NCI-H146 treated with DMSO at 0.1 percent for 48 hours (cell line): Measurements from ENCODE around the gene CPD.
"Not testable (repeated sequence)": the region's sequence is repeated elsewhere in the genome, so short reads cannot be mapped to it uniquely, and the experiment has no call there.

Source experiments
- DNase-seq: peaks from one replicate; lab custom pipeline; 2025; ENCODE audit not compliant: unreplicated experiment; lab: John Stamatoyannopoulos, UW

CPD gene

GRCh38 chr17:30381340-30381659 is 2.6 kb downstream of the CPD start:
- DNase-seq = no peak

- no peak for DNase-seq
Observed at GRCh38 chr17:30382345-30382744, 3.6 kb downstream of the CPD start.

- DNase-seq = no peak
Observed at GRCh38 chr17:30388321-30389179, 9.8 kb downstream of the CPD start.

GRCh38 chr17:30389756-30390300 is 11.1 kb downstream of the CPD start:
- DNase-seq = no peak

GRCh38 chr17:30391534-30391933 is 12.8 kb downstream of the CPD start:
- no peak for DNase-seq

- no peak for DNase-seq
Observed at GRCh38 chr17:30393491-30393890, 14.8 kb downstream of the CPD start.

GRCh38 chr17:30393911-30394867 is 15.5 kb downstream of the CPD start:
- DNase-seq = no peak

- peak; percentile 83 for DNase-seq
Observed at GRCh38 chr17:30395398-30396022, 16.8 kb downstream of the CPD start.

GRCh38 chr17:30396129-30396528 is 17.4 kb downstream of the CPD start:
- DNase-seq = no peak

- DNase-seq = no peak
Observed at GRCh38 chr17:30396612-30397011, 17.9 kb downstream of the CPD start.

- DNase-seq = no peak
Observed at GRCh38 chr17:30398328-30399041, 19.8 kb downstream of the CPD start.

GRCh38 chr17:30401097-30401496 is 22.4 kb downstream of the CPD start:
- no peak for DNase-seq

GRCh38 chr17:30405161-30405560 is 26.4 kb downstream of the CPD start:
- peak; percentile 97 for DNase-seq

- not testable (repeated sequence) for DNase-seq
Observed at GRCh38 chr17:30410627-30411026, 31.9 kb downstream of the CPD start.

GRCh38 chr17:30412008-30412496 is 33.3 kb downstream of the CPD start:
- DNase-seq = not testable (repeated sequence)

- DNase-seq = no peak
Observed at GRCh38 chr17:30413109-30413508, 34.4 kb downstream of the CPD start.

- DNase-seq = no peak
Observed at GRCh38 chr17:30414486-30414885, 35.8 kb downstream of the CPD start.

- DNase-seq = no peak
Observed at GRCh38 chr17:30415491-30415890, 36.8 kb downstream of the CPD start.

- not testable (repeated sequence) for DNase-seq
Observed at GRCh38 chr17:30418070-30418469, 39.3 kb downstream of the CPD start.

- DNase-seq = no peak
Observed at GRCh38 chr17:30421592-30421991, 42.9 kb downstream of the CPD start.
